Glomerular visceral epithelial cell (primary cell): ENCODE measurements around the gene ATXN7L1.
A peak's percentile ranks its signal among the peaks of the same experiment; 100 is the strongest.
"Not testable (repeated sequence)": the region's sequence is repeated elsewhere in the genome, so short reads cannot be mapped to it uniquely, and the experiment has no call there.

Experiments
- DNase-seq: peaks from one replicate; pipeline ENCODE4 v3.0.0-alpha.2; 2016; ENCODE audit errors: extremely low spot score

The ATXN7L1 gene

DNA sequence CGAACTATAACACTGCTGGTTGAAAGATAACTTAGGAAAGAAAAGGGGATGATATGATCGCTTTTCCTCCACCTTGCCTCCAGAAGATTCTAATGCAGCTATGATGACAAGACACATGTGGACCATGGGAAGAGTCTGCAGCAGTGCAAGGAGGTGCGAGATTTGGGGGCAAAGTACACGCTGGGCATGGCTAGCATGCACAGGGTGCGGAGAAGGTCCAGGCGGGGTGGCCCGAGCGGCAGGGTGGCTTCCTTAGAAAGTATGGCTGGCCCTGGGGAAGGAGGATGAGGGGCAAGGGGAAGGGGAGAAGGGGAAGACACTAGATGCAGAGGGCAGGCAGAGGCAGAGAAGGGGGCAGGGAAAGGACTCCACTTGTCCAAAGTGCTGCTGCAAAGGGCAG lies 15.6 kb downstream of the ATXN7L1 start:
- no peak for DNase-seq

DNA sequence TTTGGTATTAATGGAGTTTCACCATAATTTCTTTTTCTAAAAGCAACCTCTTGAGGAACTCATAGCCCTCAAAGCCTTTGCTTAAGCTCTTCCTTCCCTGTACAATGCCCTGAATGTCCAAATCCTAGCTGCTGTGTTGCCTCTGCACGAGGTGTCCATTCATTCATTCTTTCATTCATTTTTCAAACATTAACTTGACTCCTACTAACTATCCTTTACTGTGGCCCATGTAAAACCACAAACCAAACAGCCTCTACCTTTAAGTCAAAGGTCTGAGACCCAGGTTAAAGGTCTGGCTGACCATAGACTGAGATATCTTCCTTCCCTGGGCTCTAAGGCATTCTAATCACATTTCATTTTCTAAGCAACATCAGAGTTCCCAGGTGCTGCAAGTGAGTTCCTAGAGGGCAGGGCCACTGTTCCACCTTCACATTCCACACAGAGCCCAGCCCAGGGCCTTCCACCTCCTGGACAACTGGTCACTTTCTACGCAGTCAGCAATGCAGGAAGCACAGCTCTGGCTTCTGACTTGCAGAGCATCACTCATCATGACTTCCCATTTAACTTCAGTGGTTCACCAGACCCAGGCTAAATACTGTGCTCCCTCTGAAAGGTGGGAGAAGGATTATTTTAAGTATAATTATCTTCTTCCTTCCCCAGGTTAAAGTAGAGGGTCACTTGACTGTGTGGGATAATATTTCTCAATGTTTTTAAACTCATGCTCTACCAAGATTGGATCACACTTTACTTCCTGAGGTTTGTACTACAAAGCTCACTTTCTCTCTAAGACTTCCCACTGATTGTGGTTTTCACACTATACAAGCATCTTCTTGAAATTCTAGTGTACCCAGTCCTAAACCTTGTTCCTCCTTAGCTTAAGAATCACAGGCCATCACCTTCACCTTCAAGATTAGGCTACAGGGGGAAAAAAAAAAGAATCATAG lies 19.1 kb downstream of the ATXN7L1 start:
- no peak for DNase-seq

DNA sequence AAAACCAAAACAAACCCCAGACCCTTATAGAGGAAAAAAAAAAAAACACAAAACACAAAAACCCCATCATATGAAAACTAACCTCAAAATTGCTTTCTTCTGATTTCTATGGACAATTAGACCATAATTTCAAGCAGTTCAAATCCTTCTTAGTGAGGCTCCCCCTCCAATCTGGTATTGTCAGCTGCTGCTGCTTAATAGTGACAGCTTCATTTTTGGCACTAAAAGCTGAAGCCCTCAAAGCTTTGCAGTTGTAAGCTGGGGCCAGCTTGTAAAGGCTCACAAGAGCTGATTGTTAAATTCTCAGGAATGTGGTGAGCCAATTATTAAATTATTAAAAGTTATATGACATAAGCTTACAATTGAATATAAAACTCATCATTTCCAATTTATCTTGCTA lies 21.9 kb downstream of the ATXN7L1 start:
- no peak for DNase-seq

DNA sequence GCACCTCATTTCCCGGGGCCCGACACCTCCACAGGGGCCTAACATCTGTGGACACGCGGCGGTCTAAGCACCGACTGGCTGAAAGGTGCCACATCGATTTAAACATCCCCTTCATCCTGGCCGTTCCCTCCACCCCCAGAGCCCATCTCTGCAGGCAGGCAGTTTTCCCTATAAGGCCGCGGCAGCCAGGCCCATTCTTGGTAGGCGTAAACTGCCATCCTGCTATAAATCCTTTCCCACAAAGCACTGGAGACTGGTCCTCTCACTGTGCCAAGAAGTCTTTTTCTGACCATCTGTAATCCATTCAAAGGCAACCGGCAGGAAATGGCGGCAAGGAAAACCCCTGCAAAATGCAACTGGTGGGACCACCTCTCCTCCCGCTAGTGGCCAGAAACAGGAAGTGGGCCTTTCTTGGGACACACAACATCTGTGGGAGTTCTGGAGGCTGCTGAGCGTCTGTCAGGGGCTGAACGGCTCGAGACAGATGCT lies 22.4 kb downstream of the ATXN7L1 start:
- no peak for DNase-seq

DNA sequence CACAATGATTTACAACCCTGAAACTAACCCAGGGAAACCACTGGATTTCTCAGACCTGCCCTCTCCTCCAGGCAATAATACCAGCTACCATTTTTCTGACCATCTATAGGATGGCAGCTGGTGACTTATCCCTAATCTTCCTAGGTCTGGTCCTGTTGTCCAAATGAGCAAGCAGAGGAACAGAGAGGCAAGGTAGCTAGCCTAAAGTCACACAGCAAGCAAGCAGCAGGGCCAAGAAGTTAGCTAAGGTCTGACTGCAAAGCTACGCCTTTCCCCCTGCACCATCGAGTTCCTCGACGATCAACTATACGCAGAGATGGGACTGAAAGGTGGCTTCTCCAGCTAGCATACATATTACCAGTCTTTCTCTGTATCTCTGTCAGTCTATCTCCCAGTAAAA lies 25.3 kb downstream of the ATXN7L1 start:
- no peak for DNase-seq

DNA sequence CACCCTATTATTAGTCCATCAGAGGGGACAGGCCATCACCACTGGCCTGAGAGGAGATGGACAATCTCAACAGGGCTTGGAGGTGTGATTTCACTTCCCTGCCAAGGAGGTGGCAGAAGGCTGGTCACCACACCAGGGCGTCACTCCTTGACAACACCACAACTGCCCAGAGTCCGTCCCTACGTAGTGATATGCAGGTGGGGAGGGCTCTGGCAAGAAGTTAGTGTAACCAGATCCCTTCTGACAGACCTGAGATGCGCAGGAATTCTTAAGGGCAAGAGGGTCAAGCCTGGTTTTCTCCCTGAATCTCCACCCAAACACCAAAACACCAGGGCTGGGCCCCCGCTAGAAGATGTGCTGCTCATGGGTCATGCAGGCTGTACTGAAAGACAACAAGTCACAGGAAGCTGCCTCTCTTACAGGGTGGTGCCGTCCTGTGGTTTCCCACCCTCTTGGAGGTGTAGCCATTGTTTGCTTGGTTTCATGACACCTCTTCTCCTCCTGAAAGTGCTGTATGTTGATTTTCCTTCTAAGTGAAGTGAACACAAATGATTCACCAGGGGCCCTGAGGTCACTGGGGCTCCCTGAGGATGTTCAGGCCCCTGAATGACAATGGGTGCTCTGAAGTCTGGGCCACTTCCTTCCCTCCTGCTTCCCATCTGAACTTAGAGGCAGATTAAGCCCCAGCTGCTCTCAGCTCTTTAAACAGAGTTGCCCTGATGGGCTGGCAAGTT lies 27.1 kb downstream of the ATXN7L1 start:
- DNase-seq = peak; percentile 54

DNA sequence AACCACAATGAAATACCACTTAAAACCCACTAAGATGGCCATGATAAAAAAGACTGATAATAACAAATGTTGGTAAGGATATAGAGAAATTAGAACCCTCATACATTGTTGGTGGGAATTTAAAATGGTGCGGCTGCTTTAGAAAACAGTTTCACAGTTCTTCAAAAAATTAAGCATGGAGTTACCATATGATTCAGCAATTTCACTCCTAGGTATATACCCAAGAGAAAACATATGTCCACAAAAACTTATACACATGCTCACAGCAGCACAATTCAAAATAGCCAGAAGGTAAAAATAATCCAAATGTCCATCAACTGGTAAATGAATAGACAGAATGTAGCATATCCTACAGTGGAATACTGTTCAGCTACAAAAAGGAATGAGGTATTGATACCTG lies 30.0 kb downstream of the ATXN7L1 start:
- no peak for DNase-seq

DNA sequence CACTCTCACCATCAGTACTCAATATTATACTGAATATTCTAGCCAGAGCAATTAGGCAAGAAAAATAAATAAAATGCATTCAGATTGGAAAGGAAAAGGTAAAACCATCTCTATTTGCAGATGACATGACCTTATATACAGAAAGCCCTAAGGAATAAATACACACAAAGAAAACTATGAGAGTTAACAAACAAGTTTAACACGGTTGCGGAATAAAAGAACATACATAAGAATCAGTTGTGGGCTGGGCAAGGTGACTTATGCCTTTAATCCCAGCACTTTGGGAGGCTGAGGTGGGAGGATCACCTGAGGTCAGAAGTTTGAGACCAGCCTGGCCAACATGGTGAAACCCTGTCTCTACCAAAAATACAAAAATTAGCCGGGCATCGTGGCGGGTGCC lies 31.7 kb downstream of the ATXN7L1 start:
- not testable (repeated sequence) for DNase-seq

DNA sequence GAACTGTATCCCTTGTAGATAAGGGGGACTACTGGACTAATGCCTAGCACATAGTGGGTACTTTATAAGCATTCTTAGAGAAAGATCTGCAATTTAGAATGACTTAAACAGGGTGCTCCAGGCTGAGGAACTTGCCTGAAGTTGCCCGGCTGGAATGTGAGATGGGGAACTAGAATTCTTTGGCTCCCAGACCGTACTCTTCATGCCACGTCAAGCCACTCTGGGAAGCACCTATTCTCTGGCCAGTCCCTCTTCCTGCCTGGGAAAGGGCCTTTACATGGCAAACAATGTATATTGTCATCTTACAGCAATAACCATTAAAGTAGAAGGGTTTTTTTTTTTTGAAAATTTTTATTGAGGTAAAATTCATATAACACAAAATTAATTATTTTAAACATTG lies 34.5 kb downstream of the ATXN7L1 start:
- DNase-seq = no peak

DNA sequence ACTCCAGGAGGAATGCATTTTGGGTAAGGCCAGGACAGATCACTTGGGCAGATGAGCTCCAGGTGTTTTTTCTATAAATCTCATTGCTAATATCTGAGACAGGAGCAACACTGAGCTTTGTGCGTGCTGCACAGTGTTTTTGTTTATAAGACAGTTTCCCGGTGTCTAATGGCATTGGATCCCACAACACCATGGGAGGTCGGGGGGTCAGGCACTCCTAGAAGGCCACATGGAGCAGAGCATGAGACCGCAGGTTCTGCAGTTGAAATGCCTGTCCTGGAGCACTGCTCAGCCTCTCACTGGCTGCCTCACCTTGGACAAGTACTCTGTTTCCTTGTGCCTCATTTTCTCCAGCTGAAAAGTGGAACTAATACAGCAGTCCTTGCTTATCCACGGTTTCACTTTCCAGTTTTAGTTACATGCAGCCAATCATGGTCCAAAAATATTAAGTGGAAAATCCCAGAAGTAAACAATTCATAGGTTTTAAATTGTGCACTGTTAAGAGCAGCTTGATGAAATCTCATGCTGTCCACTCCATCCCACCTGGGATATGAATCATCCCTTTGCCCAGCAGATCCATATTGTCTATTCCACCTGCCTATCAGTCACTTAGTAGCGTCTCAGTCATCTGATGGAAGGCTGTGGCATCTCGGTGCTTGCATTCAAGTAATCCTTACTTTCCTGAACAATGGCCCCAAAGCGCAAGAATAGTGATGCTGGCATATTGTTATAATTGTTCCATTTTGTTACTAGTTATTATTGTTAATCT lies 35.2 kb downstream of the ATXN7L1 start:
- DNase-seq = no peak

DNA sequence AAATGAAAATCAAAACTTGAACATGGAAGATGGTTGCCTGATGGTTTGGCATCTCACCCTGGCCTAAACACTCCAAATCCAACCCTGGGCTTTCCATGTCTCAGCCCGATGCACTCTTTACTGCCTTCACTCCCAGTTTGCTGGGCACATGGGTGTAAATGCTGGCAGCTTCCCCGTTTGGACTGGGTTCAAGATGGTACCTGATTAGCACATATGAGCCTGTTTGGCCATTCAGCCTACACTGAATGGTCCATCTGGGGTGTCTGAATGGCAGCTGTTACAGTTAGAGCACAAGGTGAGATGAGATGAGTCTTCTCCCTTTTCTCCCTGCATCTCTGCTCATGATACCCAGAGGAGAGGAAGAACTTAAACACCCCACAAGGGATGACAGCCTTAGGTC lies 37.1 kb downstream of the ATXN7L1 start:
- no peak for DNase-seq

DNA sequence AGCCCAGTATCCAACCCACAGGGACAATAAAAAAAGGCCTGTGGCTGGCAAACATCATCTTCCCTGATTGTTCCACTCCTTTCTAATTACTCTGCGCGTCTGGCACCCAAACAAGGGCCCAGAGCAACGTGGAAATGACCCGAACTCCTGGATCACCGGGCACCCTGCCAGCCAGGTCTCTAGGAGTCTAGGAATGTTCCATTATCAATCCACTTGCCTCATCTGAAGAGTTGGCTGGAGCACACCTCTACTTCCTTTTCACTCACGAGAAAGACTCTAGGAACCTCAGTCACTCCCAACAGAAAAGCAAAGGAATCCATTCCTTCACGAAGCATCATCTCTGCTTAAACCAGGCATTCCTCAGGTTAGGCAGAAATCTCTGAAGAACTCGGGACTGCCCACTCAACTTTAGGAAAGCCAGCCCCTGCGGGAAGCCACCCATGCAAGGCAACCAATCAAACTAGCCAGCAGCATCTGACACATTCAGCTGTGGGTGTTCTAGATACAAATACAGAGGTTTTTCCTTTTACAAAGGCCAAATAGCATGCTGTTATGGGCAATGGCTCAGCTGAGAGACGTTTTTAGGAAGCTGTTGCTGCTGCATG lies 37.7 kb downstream of the ATXN7L1 start:
- peak; percentile 7 for DNase-seq

DNA sequence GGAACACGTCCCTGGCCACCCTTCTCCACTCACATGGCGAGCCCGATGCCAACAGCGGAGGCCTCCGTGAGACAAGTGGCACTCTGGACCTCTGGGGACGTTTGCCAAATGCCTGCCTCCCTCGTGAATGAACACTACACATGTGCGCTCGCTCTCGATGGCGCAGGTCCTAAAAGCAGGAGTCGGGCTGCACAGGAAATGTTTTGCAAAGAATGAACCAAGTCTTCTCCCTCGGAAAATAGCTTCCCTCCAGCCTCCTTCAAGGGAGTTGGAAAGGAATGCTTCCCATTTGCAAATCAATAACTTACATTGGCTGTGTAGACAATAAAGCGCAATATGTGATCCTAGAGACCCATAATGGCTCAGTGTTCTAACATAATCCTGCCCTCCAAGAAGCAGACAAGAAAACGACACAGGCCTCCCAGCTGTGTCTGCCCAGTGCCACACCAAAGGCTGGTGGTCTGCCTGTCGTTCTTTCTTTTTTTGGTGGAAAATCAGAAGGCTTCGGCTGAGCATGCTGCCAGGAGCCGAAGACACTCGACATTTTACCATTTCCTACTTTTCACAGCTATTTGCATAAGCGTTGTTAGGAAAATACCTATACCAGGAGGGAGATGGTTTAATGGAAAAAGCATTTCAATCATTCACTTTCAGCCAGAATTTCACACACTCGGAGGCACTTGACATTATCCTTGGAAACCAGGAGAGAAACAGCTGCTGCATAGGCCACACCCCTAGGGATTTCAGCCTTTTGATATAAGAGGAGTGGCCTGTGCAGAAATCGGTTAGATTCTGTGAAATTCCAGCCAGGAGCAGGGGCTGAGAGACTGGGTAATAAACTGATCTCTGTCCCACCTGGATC lies 38.4 kb downstream of the ATXN7L1 start:
- no peak for DNase-seq

DNA sequence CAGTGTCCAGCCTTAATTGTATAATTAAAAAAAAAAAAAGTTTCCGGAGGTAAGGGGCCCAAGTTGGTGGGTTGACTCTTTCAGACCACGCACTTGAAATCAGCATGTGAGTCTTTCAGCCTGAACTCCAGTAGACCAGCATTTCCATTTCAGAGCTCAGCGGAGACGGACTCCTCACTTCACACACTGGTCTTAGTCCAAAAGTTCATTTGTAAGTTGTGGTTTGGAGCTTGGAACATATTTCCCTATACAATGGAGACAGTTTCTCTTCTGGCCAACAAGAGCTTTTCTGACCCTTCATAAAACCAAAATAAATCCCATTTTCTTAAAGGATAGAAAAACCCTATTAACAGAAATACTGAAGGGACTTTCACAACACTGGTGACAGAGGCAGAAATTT lies 41.0 kb downstream of the ATXN7L1 start:
- DNase-seq = no peak

DNA sequence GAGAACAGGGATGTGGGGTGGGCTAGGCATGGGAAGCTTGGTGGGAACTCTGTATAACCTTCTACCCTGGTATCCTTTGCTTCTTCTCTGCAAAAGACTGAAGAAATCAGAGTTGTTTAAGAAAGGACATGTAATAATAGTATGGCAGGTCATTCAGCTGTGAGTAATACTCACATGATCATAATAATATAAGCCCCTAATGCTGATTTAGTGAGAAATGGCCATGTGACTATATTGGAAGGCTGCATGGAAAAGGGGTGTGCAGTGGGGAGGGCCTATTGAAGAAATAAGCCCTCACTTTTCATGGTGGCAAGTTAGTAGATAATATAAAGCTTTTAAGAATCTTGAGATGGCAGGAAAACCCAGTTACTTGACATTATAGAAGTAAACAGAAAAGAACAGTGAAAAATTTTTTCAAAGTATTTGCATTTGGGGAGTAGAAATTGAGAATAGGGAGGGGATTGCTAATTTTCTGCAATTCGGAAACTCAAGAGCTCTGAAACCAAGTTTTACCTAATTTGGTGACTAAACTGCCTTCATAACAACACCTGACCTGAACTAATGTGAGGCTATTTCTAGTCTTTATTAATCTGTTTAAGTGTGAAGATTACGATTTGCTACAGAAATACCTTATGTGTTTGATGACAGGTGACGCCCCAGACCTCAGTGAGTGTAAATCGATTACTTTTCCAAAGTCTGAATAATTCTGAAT lies 44.4 kb downstream of the ATXN7L1 start:
- DNase-seq = no peak

DNA sequence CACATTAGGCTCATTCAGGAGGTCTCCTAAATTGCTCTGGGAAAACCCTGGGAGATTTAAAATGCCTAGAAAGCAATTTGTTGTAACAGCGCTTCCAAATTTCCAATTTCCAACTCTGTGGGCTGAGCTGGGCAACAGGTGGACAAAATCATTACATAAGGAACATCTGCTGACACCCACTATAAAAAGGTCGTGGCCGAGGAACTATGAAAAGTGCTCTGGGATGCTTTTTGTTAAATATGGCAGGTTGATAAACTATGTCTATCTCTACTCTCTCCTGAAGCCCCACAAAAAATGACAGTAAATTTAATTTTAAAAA lies 45.1 kb downstream of the ATXN7L1 start:
- no peak for DNase-seq

DNA sequence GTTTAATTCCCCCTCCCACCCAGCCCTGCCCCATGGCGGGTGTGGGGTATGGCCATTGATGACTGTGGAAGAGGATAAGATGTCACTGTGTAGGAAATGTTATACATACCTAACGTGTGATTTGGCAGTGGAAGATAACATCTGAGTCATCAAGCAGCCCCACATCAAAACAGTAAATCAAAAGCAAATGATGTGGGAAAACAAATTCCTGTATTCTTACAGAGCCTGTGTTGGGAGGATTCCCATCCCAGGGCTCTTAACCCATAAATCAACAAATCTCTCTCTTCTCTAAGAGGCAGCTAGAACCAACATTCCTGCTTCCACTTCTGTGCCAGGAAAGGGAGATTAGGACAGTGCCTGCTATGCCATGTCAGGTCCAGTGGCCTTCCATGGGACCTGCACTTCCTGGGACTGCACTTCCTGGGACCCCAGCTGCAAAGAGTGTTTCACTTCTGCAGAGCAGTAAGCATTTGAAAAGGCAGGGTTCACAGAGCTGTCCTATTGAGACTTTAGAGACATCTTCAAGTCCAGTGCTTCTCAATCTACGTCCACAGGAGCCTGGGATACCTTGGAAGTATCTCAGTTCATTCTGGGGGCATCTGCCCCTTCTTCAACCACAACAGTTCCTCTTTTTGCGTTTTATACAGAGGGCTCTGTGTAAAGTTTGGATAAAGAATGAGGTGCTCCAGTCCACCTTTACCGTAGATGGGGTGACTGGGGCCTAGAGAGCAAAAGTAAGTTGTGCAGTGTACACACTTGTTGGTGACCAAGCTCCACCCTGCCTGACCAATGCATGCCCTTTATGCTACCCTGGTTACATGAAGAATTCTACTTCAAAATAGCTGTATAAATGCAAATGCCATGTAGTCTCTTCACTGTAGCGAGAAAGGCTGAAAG lies 45.7 kb downstream of the ATXN7L1 start:
- DNase-seq = peak; percentile 75

DNA sequence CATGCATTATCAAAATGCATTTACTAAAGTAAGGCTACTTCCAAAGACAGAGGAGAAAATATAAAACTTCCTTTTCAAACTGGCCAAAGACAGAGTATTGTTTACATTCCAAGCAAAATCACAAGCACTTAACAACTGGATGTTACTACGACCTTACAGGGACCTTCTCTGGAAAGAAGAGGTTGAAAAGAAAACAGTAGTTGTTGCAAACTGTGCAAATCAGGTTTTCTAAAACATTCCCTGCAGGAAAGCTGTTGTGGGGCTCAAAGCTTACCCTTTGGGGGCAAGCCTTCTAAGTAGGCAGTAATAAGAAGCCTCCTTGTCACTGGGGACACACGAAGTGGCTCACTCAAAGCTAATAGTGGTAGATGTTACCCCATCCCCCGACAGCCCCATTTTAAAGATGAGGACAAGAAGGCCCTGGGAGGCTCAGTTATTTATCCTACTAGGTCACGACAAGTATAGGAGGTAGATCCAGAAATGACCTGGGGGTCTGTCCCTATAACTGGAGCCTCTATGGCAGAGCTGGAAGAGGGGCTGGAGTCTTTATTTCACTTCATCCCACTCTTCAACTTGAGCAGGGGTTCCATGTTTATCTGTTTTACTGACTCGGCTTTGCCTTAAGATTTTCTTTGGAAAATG lies 46.6 kb downstream of the ATXN7L1 start:
- DNase-seq = no peak

DNA sequence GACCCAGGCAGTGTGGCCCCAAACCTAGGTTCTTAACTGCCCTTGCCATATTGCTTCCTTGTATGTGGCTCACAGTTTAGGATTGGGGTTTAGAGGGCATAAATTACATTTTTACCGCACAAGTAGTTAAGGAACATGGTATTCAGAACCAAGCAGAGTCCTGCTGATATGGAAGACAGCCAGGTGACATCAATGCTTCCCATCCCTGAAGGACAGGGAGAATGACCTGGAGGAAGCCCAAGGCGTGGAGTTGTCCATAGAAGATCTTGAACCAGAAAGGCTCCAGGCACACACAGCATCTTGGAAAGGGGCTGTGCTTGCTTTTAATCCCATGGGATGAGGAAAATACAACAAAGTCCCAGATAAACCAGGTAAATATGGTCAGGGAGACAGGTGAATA lies 48.3 kb downstream of the ATXN7L1 start:
- no peak for DNase-seq
